Raji (cell line): ENCODE results near the gene ATP6V0C.

Source experiments
- POLR2A ChIP-seq: IDR thresholded peaks from 2 replicates; pipeline ENCODE4 v1.6.1; 2011; ENCODE audit warnings: low read depth, low read length, control low read depth; ENCODE audit not compliant: insufficient read depth

The ATP6V0C gene

GRCh38 chr16:2524339-2524938 lies 10.7 kb downstream of the ATP6V0C start:
- no peak for TF ChIP-seq POLR2A

GRCh38 chr16:2526135-2526534 lies 12.4 kb downstream of the ATP6V0C start:
- no peak for TF ChIP-seq POLR2A

GRCh38 chr16:2527071-2527783 lies 13.5 kb downstream of the ATP6V0C start:
- TF ChIP-seq POLR2A, result no peak

- TF ChIP-seq POLR2A, result no peak
Measured at GRCh38 chr16:2527784-2528100, 14.0 kb downstream of the ATP6V0C start.

- no peak for TF ChIP-seq POLR2A
Measured at GRCh38 chr16:2528161-2529060, 14.7 kb downstream of the ATP6V0C start.

- TF ChIP-seq POLR2A, result no peak
Measured at GRCh38 chr16:2529061-2529931, 15.5 kb downstream of the ATP6V0C start.

GRCh38 chr16:2529961-2530628 lies 16.3 kb downstream of the ATP6V0C start:
- no peak for TF ChIP-seq POLR2A

GRCh38 chr16:2530629-2531318 lies 17.0 kb downstream of the ATP6V0C start:
- TF ChIP-seq POLR2A, result no peak

GRCh38 chr16:2531371-2531695 lies 17.6 kb downstream of the ATP6V0C start, which contains the start of gene CEMP1:
CEMP1 (minus strand) TSS chr16:2531408; CDS start chr16:2531073, 335 bp downstream.
- TF ChIP-seq POLR2A, result no peak

- peak; percentile 90 for TF ChIP-seq POLR2A
Measured at GRCh38 chr16:2531696-2532493, 18.1 kb downstream of the ATP6V0C start.

GRCh38 chr16:2532494-2533141 lies 18.9 kb downstream of the ATP6V0C start:
- TF ChIP-seq POLR2A, result peak; percentile 13; the same call in 1 of the 2 replicates

- no peak for TF ChIP-seq POLR2A
Measured at GRCh38 chr16:2533912-2534311, 20.2 kb downstream of the ATP6V0C start.

GRCh38 chr16:2535625-2536013 lies 21.9 kb downstream of the ATP6V0C start:
- TF ChIP-seq POLR2A, result no peak
